H1 (cell line): ENCODE measurements around the gene CAMSAP3. TPM values are rescaled to one million over a fixed set of nuclear protein-coding genes. Genes with fewer than 3 reads are reported as not detected.

Experiments
- TAF1 ChIP-seq: IDR thresholded peaks from 2 replicates; pipeline ENCODE4 v1.6.1; 2011; ENCODE audit warnings: mild to moderate bottlenecking, low read depth, low read length
- polyA plus RNA-seq, 7 experiments: library from polyadenylated mRNA; depleted of rRNA in 3 of 7; stranded (reverse) in 5 of 7; unstranded in 2 of 7; fragments of >200 nt in 5 of 7; fragments of 200-250 nt in 2 of 7; gene quantifications; 1 replicate in 5 of 7; 2 replicates in 1 of 7; 4 replicates in 1 of 7; pipeline versions ENCODE4 v1.2.1 to v1.2.3, GENCODE V29; 2011 to 2013; ENCODE audit warnings: missing spikeins in 2 of 7, mixed read lengths in 2 of 7
- total RNA-seq: library from RNA; stranded (reverse); fragmentation: NEBNext Ultra II Directional; extraction: Animal tissue kit (Norgen Biotek cat#: 25700); gene quantifications from 2 replicates; pipeline ENCODE4 v1.2.1, GENCODE V29; 2021

CAMSAP3 gene
- total and polyA plus RNA-seq, 2 of the 8 experiments (the other 6 are each of a cell fraction or from before 2014, with no cell fraction given), result 11.4 to 30.4 TPM

GRCh38 chr19:7623725-7624603 is 28.3 kb downstream of the CAMSAP3 start (continued):
- TF ChIP-seq TAF1, result no peak
